ENCODE measurements around the gene CLDN5.

CLDN5 gene

GRCh38 chr22:19524170-19525115 is at the start of gene CLDN5:
CLDN5 (minus strand) TSS chr22:19524410; CDS start chr22:19524255, 155 bp downstream.
- DNase-seq (ENCODE audit: low read depth in 2 of 2): no peak

- no peak for DNase-seq (ENCODE audit: low read depth in 2 of 2)
Observed at GRCh38 chr22:19571995-19572394, 47.8 kb upstream of the CLDN5 start.

- no peak for DNase-seq (ENCODE audit: low read depth in 2 of 2)
Observed at GRCh38 chr22:19571207-19571795, 47.1 kb upstream of the CLDN5 start.

GRCh38 chr22:19569976-19570375 is 45.8 kb upstream of the CLDN5 start:
- no peak for DNase-seq (ENCODE audit: low read depth in 2 of 2)

GRCh38 chr22:19569276-19569640 is 45.0 kb upstream of the CLDN5 start:
- no peak for DNase-seq (ENCODE audit: low read depth in 2 of 2)

GRCh38 chr22:19568337-19569275 is 44.4 kb upstream of the CLDN5 start:
- DNase-seq (ENCODE audit: low read depth in 2 of 2): no peak

- no peak for DNase-seq (ENCODE audit: low read depth in 2 of 2)
Observed at GRCh38 chr22:19567157-19568009, 43.2 kb upstream of the CLDN5 start.

- no peak for DNase-seq (ENCODE audit: low read depth in 2 of 2)
Observed at GRCh38 chr22:19566279-19567156, 42.3 kb upstream of the CLDN5 start.

- no peak for DNase-seq (ENCODE audit: low read depth in 2 of 2)
Observed at GRCh38 chr22:19565382-19566278, 41.4 kb upstream of the CLDN5 start.

GRCh38 chr22:19559956-19560355 is 35.7 kb upstream of the CLDN5 start:
- no peak for DNase-seq (ENCODE audit: low read depth in 2 of 2)

GRCh38 chr22:19559324-19559811 is 35.2 kb upstream of the CLDN5 start:
- DNase-seq (ENCODE audit: low read depth in 2 of 2): no peak

- DNase-seq (ENCODE audit: low read depth in 2 of 2): no peak
Observed at GRCh38 chr22:19556963-19557545, 32.8 kb upstream of the CLDN5 start.

GRCh38 chr22:19555651-19556050 is 31.4 kb upstream of the CLDN5 start:
- no peak for DNase-seq (ENCODE audit: low read depth in 2 of 2)

- DNase-seq (ENCODE audit: low read depth in 2 of 2): no peak
Observed at GRCh38 chr22:19554834-19555404, 30.7 kb upstream of the CLDN5 start.

- DNase-seq (ENCODE audit: low read depth in 2 of 2): no peak
Observed at GRCh38 chr22:19553201-19553600, 29.0 kb upstream of the CLDN5 start.

GRCh38 chr22:19550382-19550781 is 26.2 kb upstream of the CLDN5 start:
- DNase-seq (ENCODE audit: low read depth in 2 of 2): no peak

- DNase-seq (ENCODE audit: low read depth in 2 of 2): no peak
Observed at GRCh38 chr22:19549428-19549827, 25.2 kb upstream of the CLDN5 start.

GRCh38 chr22:19548964-19549363 is 24.8 kb upstream of the CLDN5 start:
- no peak for DNase-seq (ENCODE audit: low read depth in 2 of 2)

Data from activated CD8-positive, alpha-beta memory T cell treated with anti-CD3 and anti-CD28 coated beads for 4 hours (primary cell).